ENCODE results near the gene TSHZ1. TPM values are rescaled to one million over a fixed set of nuclear protein-coding genes. Genes with fewer than 3 reads are reported as not detected.
"Not testable (repeated sequence)": the region's sequence is repeated elsewhere in the genome, so short reads cannot be mapped to it uniquely, and the experiment has no call there.

Gene TSHZ1
- total RNA-seq, 1 experiment from 2014 or later, result 0.03 TPM

- in situ Hi-C loops (cut with HindIII; ENCODE audit: low sequenced_read_pairs), result no loop called here
- no peak for DNase-seq (ENCODE audit: low spot score)
Measured at GRCh38 chr18:75179819-75180600, 30.6 kb upstream of the TSHZ1 start.

GRCh38 chr18:75183524-75183923 lies 27.1 kb upstream of the TSHZ1 start:
- no peak for DNase-seq (ENCODE audit: low spot score)
- in situ Hi-C loops (cut with HindIII; ENCODE audit: low sequenced_read_pairs), result no loop called here

- peak; percentile 51 for DNase-seq (ENCODE audit: low spot score)
- in situ Hi-C loops (cut with HindIII; ENCODE audit: low sequenced_read_pairs), result no loop called here
Measured at GRCh38 chr18:75183973-75184493, 26.6 kb upstream of the TSHZ1 start.

GRCh38 chr18:75185460-75185859 lies 25.1 kb upstream of the TSHZ1 start:
- DNase-seq (ENCODE audit: low spot score), result no peak
- in situ Hi-C loops (cut with HindIII; ENCODE audit: low sequenced_read_pairs), result no loop called here

- DNase-seq (ENCODE audit: low spot score); in situ Hi-C loops (cut with HindIII; ENCODE audit: low sequenced_read_pairs): not testable (repeated sequence)
Measured at GRCh38 chr18:75187702-75188101, 22.9 kb upstream of the TSHZ1 start.

GRCh38 chr18:75189696-75190095 lies 20.9 kb upstream of the TSHZ1 start:
- in situ Hi-C loops (cut with HindIII; ENCODE audit: low sequenced_read_pairs), result no loop called here
- no peak for DNase-seq (ENCODE audit: low spot score)

- DNase-seq (ENCODE audit: low spot score), result no peak
- in situ Hi-C loops (cut with HindIII; ENCODE audit: low sequenced_read_pairs), result no loop called here
Measured at GRCh38 chr18:75192899-75193298, 17.7 kb upstream of the TSHZ1 start.

- in situ Hi-C loops (cut with HindIII; ENCODE audit: low sequenced_read_pairs), result no loop called here
- no peak for DNase-seq (ENCODE audit: low spot score)
Measured at GRCh38 chr18:75198036-75198435, 12.6 kb upstream of the TSHZ1 start.

- in situ Hi-C loops (cut with HindIII; ENCODE audit: low sequenced_read_pairs), result no loop called here
- DNase-seq (ENCODE audit: low spot score), result no peak
Measured at GRCh38 chr18:75199327-75199726, 11.3 kb upstream of the TSHZ1 start.

- in situ Hi-C loops (cut with HindIII; ENCODE audit: low sequenced_read_pairs), result no loop called here
- no peak for DNase-seq (ENCODE audit: low spot score)
Measured at GRCh38 chr18:75200071-75200470, 10.5 kb upstream of the TSHZ1 start.

- in situ Hi-C loops (cut with HindIII; ENCODE audit: low sequenced_read_pairs), result no loop called here
- no peak for DNase-seq (ENCODE audit: low spot score)
Measured at GRCh38 chr18:75200605-75201280, 9.9 kb upstream of the TSHZ1 start.

- in situ Hi-C loops (cut with HindIII; ENCODE audit: low sequenced_read_pairs), result no loop called here
- DNase-seq (ENCODE audit: low spot score), result peak; percentile 69
Measured at GRCh38 chr18:75201282-75202270, 9.0 kb upstream of the TSHZ1 start.

GRCh38 chr18:75202696-75203365 lies 7.8 kb upstream of the TSHZ1 start:
- no peak for DNase-seq (ENCODE audit: low spot score)
- in situ Hi-C loops (cut with HindIII; ENCODE audit: low sequenced_read_pairs), result no loop called here

- DNase-seq (ENCODE audit: low spot score), result peak; percentile 53
- in situ Hi-C loops (cut with HindIII; ENCODE audit: low sequenced_read_pairs), result no loop called here
Measured at GRCh38 chr18:75203416-75204268, 7.0 kb upstream of the TSHZ1 start.

- in situ Hi-C loops (cut with HindIII; ENCODE audit: low sequenced_read_pairs), result no loop called here
- DNase-seq (ENCODE audit: low spot score), result no peak
Measured at GRCh38 chr18:75204269-75204731, 6.3 kb upstream of the TSHZ1 start.

- in situ Hi-C loops (cut with HindIII; ENCODE audit: low sequenced_read_pairs), result no loop called here
- DNase-seq (ENCODE audit: low spot score), result no peak
Measured at GRCh38 chr18:75204732-75205513, 5.7 kb upstream of the TSHZ1 start.

- DNase-seq (ENCODE audit: low spot score), result peak; percentile 42
- in situ Hi-C loops (cut with HindIII; ENCODE audit: low sequenced_read_pairs), result no loop called here
Measured at GRCh38 chr18:75205514-75206132, 5.0 kb upstream of the TSHZ1 start.

Measured in G401 (cell line).